ENCODE measurements around the gene FOXK2.

GRCh38 chr17:82480318-82480717 lies 39.2 kb upstream of the FOXK2 start:
- TF ChIP-seq EZH2 (IDR thresholded peaks at IDR 0.05): no peak
- TF ChIP-seq POLR2AphosphoS5 (IDR thresholded peaks at IDR 0.05; ENCODE audit: borderline replicate concordance, low read depth, low read length): no peak
